ENCODE measurements around the gene LANCL2. TPM values are rescaled to one million over a fixed set of nuclear protein-coding genes. Genes with fewer than 3 reads are reported as not detected.
A peak's percentile ranks its signal among the peaks of the same experiment; 100 is the strongest.

The LANCL2 gene
- total RNA-seq, 4 donors from 2014 or later, result 16.9 to 59.3 (median 34.5) TPM

DNA sequence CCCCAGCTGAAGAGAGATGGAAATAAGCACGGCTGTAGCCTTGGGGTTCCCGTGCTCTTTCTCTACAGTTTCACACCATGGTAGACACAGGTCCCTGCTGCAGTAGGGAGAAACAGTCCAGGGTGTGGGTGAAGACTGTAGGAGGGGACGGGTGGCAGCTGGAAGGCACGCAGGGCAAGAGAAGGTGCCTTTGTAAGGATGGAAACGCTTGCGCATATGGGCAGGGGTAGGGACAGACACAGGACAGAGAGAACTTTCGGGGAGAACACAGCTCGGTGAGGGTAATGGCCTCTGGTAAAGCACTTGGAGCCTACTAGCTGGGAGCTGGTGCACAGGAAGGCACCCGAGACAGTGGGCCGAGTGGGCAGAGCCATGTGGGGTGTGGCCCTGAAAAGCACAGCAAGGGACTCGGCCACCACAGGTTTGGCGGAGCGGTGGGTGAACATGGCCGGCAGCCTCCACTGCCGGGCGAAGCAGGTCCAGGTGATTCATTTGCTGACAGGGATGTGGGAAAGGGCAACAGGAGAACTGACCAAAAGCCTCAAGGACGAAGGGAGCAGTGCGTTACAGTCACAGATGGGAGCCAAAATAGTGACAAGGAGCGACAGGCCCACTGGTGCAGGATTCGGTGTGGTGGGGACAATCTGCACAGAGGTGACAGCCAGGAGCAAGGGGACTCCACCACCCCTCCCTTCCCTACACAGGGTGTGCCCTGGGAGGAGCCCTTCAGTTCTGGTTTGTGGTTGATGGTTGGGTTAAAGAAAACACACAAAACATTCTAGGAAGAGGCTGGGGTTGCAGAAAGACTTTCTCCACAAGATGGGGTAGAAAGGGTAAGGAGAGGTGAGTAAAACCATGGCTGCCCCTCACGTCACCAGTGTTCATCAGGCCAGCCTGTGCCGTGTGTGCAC, 110.1 kb downstream of the LANCL2 start:
- DNase-seq, result peak in 2 of 3 donors; percentile 15 to 41
- TF ChIP-seq POLR2A (IDR thresholded peaks at IDR 0.05), result no peak
- TF ChIP-seq, protein P1, sequence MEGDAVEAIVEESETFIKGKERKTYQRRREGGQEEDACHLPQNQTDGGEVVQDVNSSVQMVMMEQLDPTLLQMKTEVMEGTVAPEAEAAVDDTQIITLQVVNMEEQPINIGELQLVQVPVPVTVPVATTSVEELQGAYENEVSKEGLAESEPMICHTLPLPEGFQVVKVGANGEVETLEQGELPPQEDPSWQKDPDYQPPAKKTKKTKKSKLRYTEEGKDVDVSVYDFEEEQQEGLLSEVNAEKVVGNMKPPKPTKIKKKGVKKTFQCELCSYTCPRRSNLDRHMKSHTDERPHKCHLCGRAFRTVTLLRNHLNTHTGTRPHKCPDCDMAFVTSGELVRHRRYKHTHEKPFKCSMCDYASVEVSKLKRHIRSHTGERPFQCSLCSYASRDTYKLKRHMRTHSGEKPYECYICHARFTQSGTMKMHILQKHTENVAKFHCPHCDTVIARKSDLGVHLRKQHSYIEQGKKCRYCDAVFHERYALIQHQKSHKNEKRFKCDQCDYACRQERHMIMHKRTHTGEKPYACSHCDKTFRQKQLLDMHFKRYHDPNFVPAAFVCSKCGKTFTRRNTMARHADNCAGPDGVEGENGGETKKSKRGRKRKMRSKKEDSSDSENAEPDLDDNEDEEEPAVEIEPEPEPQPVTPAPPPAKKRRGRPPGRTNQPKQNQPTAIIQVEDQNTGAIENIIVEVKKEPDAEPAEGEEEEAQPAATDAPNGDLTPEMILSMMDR (IDR thresholded peaks at IDR 0.05), result no peak
- H3K4me1 ChIP-seq, result no peaks in the 10 kb centered on the region
- H3K27ac ChIP-seq, result peak overlapping the region in 1 of 4 donors; percentile 55
- H3K9me3 ChIP-seq, result no peaks in the 10 kb centered on the region
- no peak overlapping the region for H3K4me3 ChIP-seq
- H3K36me3 ChIP-seq, result peaks cover 0 to 16% (median 0%) of the 10 kb centered on the region in 3 donors
- H3K27me3 ChIP-seq, result no peaks in the 10 kb centered on the region

DNA sequence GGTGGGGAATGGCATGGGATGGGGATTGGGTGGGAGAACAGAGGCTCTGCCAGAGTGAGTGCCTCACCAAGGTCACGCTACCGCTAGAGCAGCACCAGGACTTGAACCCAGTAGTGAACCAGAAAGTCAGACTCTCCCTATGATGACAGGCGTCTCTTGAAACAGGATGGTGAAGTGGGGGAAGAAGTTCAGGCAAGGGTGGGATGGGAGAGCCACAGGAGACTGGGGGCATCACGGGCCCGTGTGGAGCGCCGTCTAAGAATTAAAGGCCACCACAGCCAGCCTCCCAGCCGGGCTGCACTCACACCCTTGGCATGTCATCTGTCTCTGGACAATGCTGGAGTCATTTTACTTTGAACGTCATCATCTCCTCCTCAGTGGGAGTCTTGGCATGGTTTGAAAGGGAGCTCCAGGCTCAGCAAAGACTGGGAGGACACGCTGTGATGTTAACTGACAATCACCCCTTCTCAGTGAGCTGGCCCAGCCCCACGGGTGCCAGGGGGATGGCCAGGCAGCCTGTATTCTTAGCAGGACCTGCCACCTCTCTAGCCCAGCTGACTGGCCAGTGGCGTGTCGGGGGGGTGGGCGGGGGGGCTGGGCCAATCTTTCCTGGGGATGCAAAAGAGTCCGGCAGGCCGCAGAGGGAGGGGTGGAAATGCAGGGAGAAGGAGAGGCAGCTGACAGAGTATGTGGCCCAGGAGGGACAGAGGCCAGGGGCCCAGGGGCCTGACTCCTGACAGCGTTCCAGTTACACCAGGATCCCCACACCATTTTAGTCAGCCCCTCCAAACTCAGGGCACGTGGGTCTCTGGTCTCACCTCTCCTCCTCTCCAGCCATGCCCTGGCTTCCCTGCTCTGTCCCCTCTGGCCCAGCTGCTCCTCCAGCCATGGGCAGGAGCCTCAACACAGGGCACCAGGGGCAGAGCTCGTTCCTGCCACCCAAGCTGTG, 111.0 kb downstream of the LANCL2 start:
- H3K36me3 ChIP-seq, result peaks cover 0 to 16% (median 0%) of the 10 kb centered on the region in 3 donors
- H3K4me3 ChIP-seq, result no peak overlapping the region
- peak in 2 of 3 donors; percentile 6 to 40 for DNase-seq

DNA sequence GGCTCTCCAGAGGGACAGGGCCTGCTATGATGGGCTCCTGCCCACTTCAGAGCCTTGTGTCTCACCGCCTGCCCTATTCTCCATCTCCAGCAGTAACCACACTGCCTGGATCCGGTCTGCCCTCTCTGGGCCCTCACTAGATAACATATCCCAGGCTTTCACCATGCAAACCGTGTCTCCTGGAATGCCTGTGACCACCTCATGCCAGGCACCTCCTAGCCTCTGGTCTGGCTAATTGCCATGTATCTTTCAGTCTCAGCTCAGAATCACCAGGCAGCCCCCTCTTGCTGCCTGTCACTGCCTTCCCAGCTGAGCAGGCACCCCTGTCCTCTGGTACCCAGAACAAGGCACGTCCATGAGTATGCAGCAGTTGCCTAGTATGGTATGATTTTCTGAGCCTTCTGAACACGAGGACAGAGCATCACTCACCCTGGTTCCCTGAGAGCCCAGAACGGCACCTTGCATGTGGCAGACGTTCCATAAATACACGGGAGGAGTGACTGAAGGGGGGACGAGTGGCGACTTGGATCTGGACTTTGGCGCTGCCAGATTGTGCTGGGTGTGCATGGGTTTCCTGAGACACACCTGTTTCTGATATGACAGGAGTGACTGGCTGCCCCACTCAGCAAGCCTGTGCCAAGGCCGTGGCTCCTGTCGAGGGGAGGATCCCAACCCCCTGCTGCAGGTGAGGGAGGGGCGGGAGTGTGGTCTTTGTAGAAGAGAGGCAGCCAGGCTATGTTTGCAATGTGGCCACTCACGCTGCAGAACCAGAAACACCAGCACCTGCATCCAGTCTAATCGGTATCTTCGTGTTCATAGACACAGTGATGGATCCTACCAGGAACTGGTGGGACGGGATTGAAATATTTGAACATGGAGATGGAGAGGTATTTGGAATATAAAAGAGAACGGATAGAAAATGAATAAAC, 112.0 kb downstream of the LANCL2 start:
- Histone ChIP-seq H3K9me3 (no peaks in the 10 kb centered on the region), H3K4me3 (no peak overlapping the region), H3K4me1 (no peaks in the 10 kb centered on the region), H3K27ac (no peak overlapping the region), H3K36me3 (peaks cover 0 to 16% (median 0%) of the 10 kb centered on the region in 3 donors), H3K27me3 (no peaks in the 10 kb centered on the region)
- TF ChIP-seq POLR2A (IDR thresholded peaks at IDR 0.05), result no peak
- TF ChIP-seq, protein P1 (IDR thresholded peaks at IDR 0.05), result no peak
- peak in 2 of 3 donors; percentile 13 to 38 for DNase-seq

More for the DNA sequence above, 111.0 kb downstream of the LANCL2 start:
- no peak for TF ChIP-seq POLR2A (IDR thresholded peaks at IDR 0.05)
- H3K27ac ChIP-seq, result peak overlapping the region in 1 of 4 donors; percentile 25
- no peaks in the 10 kb centered on the region for H3K9me3 ChIP-seq
- no peaks in the 10 kb centered on the region for H3K4me1 ChIP-seq
- no peaks in the 10 kb centered on the region for H3K27me3 ChIP-seq

DNA sequence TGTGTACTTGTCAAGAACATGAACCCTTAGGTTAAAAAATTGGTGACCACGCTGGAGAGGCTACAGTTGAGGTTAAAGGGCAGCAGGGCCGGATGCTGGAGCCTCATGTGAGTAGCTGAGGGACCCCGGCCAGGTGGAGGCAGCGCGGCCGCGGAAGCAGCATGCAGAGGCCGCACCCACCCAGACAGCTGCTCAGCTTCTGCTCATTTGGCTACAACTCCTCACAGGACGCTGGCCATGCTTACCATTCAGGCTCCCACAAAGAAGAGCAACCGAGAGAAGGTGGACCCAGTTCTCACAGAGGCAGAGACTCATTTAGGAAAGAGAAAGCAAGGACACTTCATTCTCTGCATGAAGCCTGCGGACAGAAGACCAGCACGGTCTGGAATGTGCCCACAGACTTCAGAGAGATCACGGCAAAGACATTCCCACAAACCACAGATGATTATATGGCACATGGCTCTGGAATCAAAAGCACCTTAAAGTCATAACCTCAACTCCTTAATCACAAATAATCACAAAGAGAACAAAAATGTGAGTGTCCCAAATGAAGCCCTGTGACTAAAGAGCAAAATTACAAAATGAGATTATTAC, 112.7 kb downstream of the LANCL2 start:
- Histone ChIP-seq H3K27ac (no peak overlapping the region), H3K9me3 (no peaks in the 10 kb centered on the region), H3K36me3 (peaks cover 0 to 15% (median 0%) of the 10 kb centered on the region in 3 donors), H3K4me3 (no peak overlapping the region), H3K27me3 (no peaks in the 10 kb centered on the region), H3K4me1 (no peaks in the 10 kb centered on the region)
- TF ChIP-seq, protein P1 (IDR thresholded peaks at IDR 0.05), result no peak
- no peak for TF ChIP-seq POLR2A (IDR thresholded peaks at IDR 0.05)
- DNase-seq, result peak in 2 of 3 donors; percentile 16 to 45

DNA sequence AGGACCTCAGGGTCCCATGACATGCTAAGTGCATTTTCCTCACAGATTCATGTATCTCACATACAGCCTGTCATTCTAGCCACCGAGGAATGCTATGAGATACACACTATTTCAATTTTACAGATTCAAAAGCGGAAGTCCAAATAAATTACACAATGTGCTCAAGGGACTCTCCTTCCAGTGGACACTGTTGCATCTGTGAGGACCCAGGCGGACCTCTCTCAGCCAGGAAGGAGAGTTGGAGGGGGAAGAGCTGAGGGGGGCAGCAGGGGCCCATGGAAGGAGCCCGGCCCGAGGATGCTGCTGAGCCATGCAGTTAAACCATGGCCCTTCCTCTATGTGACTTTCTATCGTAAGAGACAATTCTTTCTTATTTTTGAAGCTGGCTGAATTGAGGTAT, 113.6 kb downstream of the LANCL2 start:
- peak in 1 of 3 donors; percentile 14 for DNase-seq
- TF ChIP-seq, protein P1 (IDR thresholded peaks at IDR 0.05), result no peak
- TF ChIP-seq POLR2A (IDR thresholded peaks at IDR 0.05), result no peak

More for the DNA sequence above, 113.6 kb downstream of the LANCL2 start:
- no peak overlapping the region for H3K4me3 ChIP-seq
- peaks cover 0 to 7% (median 0%) of the 10 kb centered on the region in 3 donors for H3K36me3 ChIP-seq
- H3K27ac ChIP-seq, result no peak overlapping the region
- H3K9me3 ChIP-seq, result no peaks in the 10 kb centered on the region
- no peaks in the 10 kb centered on the region for H3K4me1 ChIP-seq
- no peaks in the 10 kb centered on the region for H3K27me3 ChIP-seq
